HG03139 (cell line): Measurements from ENCODE around the gene RAB30.
A peak's percentile ranks its signal among the peaks of the same experiment; 100 is the strongest.

Experiments
- ATAC-seq: cut with Tn5 transposase; IDR thresholded peaks from one replicate; pipeline ENCODE4 v1.9.1; 2021; ENCODE audit not compliant: unreplicated experiment

RAB30 gene

DNA sequence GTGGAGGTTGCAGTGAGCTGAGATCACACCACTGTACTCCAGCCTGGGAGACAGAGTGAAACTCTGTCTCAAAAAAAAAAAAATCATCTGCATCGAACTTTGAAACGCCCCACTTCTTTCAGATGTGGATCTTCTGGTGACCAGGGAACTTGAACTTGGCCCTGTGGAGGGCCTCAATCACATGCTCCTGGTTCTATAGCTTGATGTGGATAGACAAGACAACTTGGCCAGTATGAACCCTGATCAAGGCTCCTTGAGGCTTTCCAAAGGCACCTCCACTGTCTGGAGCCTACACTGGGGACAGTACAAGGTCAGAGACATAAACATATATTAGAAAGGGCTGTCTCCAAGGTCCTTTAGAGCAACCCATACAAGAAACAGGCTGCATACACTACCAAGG lies 30.6 kb downstream of the RAB30 start:
- ATAC-seq: no peak

DNA sequence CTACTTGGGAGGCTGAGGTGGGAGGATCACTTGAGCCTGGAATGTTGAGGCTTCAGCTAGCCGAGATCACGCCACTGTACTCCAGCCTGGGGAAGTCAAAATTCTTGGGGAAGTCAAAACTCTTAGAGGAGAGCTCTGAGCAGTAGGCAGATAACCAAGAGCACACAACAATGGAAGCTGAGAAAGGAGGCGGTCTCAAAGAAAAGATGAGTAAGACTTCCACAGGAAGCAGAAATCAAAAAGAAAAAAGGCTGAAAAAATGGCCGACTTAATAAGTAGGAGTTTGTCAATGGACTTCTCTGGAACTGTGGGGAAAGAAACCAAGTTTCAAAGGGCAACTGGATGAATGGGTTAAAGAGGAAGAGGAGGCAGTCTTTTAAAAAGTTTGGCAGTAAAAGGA lies 32.1 kb downstream of the RAB30 start:
- ATAC-seq: no peak

DNA sequence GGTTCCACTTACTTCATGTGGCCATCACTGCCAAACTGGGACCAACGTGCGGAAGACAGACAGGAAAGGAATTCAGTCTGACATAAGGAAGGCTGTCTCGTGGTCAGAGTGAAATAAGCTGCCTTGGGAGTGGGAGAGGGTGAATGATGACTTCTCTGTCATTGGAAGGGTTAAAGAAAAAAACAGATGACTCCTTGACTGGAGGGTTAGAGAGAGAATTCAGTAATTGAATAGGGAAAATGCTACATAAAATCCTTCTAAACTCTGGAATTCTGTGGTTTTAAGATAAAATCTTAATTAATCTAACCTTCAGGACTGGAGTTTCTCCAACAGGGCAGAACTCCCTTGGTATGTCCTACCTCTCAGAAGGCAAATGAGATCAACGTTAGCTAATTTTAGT lies 33.8 kb downstream of the RAB30 start:
- ATAC-seq: no peak

DNA sequence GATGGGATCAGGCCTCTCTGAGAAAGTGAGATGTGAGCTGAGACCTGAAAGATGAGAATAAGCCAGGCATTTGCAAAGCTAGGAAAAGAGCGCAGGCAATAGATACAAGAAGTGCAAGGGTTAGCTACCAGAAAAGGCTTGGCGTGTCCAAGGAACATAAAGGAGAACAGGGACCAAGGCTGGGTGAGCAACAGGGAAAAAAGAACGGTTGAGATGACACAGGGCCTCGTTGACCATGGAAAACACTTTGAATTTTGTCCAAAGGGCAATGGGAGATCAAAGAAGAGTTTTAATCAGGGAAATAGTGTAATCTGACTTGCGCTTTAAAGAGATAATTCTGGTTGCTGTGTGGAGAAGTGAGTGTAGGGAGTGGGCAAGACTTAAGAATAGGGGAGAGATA lies 35.0 kb downstream of the RAB30 start:
- no peak for ATAC-seq

DNA sequence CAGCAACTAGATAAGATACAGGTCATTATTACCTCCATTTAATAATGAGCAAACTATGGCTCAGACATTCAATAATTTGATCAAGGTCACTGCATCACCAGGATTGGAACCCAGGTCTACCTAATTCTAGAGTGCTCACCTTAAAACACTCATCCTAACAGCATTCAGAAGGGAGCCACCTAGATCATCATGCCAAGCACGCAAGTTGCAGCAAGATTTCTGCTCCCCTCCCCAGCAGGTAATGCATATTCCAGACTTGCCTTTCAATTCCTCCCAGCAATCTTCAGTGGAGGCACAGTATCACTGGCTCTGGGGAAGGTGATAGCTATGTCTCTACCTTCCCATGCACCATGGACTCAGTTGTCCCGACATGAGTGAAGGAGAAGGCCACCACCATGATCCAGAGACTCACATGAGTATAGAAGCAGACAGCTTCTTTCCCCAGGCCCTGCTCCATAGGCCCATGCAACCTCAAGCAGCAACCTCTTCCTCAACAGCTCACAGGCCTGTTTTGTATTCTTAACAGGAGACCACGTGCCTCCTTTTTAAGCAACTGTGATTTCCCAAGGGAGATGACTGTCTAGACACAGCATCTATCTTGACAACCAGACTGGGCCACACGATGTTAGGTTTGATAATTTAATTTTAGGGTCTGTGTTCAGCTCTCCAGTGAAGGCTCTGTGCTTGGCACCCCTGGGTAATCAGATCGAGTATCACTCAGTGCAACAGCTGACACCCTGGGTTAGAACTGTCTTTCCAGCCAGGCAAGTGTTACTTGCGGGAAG lies 36.4 kb downstream of the RAB30 start:
- ATAC-seq: peak; percentile 60

DNA sequence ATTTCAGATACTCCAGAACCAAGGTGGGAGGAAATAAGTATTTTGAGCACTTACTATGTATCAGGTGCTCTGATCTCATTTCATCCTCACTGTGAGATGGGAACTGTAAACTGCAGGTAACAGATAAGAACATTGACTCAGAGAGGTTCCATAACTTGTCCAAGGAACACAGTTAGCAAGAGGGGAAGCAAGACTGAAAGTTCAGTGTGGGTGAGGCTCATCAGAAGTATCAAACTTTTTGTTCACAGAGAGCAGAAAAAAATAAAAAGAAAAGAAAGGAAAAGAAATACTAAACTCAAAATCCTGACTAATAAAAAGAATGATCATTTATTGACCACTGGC lies 37.1 kb downstream of the RAB30 start:
- no peak for ATAC-seq

DNA sequence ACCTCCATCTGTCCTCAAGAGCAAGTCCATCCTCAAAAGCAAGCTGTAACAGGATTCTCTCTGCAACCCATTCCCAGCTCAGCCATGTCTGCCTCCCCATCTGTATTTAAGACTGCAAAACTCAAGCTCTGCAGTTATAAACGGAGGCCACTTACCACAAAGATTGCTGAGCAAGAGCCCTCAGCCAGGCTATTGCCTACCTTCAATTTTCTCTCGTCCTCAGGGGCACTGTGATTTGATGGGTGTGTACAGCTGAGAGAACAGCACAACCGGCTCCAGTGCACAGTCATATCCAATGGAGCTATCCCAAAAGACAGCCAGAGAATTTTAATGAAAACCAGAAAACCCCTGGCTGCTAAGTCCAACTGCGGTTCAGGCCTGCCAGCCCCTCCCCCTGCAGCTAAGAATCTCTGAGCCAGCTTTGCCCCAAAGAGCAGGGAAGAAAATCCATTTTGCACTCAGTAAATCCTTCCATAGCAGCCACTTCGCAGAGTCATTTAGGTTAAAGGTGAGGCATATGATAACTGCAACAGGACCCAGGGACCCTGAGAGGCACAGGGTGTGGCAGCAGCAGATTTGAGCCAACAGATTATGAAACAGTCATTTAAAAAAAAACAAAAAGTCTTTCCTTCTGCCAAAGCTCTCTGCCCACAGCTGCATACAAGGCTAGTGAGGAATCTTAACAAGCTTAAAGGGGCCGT lies 37.6 kb downstream of the RAB30 start:
- no peak for ATAC-seq

DNA sequence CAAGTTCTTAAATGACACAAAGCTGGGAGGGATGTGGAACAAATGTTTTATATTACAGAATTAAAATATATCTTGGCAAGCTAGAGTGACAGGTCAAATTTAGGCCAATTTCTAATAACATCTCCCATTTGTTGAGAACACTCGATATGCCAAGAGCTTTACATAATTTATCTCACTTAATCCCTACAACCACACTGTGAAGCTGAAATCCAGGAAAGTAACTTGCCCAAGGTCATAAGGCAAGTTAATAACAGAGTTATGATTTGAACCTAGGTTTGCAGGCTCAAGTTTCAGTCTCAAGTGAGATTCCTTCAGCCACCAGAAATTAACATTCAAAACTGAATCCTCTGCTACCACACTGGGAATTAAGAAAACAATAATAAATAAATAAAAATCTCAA lies 38.3 kb downstream of the RAB30 start:
- no peak for ATAC-seq

DNA sequence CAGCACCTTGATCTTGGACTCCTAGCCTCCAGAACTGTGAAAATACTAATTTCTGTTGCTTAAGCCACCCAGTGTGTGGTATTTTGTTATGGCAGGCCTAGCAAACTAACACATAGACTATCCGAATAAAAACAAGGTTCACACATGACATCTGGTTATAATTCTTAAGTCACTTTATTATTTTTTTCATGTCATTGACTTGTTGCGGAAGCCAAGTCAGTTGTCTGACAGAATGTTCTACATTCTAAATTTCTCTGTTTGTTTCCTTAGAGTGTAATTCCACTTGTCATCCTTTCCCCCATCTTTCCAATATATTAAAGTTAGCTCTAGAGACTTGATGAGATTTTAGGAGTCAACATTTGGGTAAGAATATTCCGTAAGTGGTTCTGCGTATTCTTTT lies 40.6 kb downstream of the RAB30 start:
- no peak for ATAC-seq

DNA sequence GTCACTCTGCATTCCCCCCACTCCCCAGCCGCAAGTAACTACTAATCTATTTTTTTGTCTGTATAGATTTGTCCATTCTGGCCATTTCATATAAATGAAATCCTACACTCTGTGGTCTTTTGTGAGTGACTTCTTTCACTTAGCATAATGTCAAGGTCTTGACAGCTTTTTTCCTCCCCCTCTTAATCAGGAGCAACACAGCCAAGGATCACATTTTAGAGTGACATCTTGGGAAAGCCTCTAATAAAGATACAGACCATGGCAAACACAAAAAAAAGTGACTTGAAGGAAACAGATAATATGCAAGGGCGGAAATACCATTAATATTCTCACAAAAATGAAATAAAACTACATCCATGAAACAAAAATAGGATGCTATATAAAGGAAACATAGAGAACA lies 43.9 kb downstream of the RAB30 start:
- no peak for ATAC-seq

DNA sequence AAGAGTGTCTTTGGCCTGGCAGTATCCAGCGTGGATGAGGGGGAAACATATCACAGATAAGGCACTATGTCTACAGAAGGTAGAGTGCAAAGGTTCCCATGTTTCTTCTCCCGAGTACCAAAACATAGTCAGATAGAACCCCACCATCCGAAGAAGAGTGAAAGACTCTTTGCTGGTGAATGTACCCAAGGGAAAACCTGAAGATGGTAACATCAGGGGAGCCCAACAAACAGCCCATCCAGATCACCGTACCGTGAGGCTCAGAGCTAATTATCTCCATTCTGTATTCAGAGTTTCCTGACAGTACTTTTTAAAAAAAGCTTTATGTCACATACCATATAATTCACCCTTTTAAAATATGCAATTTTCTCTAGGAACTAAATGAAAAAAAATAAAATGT lies 44.4 kb downstream of the RAB30 start:
- ATAC-seq: no peak

DNA sequence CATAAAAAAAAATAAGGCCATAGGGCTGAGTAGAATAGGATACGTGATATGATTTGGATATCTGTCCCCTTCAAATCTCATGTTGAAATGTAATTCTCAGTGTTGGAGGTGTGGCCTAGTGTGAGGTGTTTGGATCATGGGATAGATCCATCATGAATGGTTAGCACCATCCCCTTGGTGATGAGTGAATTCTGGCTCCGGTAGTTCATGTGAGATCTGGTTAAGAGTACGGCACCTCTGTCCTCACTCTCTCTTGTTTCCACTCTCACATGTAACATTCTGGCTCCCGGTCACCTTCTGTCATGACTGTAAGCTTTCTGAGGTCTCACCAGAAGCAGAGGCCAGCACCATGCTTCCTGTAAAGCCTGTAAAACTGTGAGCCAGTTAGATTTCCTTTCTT lies 45.5 kb downstream of the RAB30 start:
- ATAC-seq: no peak

DNA sequence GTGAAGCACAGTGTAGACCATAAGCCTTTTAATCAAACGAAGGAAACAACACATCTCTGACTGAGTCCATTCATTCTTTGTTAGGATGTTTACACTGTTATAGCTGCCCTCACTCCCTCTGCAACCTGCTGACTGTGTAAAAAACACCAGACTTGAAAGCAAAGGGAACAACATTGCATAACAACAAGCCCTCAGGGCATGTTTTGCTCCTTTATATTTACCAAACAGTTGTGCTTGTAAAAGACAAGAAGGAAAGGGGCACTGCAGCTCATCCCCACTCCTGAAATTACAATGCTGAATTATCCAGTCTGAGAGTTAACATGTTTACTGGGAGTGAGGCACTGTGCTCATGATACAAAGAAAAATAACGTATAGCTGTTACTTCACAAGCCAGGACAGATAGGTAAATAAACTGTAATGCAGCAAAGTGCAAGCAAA lies 46.4 kb downstream of the RAB30 start:
- ATAC-seq: no peak

DNA sequence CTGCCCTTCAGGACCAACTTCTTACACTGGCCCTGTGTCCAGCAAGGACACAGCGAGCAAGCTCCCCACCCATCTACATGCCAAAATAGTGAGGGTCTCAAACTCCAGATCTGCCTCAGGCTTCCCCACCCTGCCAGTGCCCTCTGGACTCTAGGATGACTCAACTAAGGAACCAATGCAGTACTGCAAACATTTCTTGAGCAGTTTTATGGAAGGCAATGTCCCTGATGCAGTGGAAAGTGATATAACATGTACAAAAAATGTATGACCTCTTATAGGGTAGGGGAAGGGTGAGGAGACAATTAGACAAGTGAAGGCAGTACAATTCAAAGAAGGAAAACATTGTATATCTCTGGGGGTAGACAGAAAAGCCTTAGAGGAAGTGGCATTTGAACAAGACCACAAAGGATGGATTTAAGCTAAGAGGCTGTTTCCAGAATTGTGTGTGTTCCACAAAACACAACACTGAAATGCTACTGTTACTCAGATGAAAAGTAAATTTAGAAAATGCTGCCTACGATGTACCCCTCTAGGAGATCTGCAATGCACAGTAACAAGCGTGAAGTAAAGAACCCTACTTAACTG lies 47.3 kb downstream of the RAB30 start:
- ATAC-seq: no peak

DNA sequence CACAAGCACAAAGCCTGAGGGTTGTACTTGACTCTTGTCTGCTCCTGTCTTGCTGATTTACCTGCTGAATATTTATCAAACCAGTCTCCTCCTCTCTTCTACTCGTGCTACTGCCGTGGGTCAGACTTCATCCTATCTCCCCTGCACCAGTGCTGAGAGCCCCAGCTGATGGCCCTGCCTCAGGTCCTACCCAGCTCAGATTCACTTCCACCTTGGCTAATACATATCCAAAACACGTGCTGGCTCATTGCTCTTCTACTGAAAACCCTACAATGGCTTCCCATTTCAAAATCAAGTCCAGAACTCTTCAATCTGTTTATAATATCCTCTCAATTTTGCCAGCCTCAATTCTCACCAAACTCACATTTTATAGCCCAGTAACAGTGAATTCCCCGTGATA lies 48.3 kb downstream of the RAB30 start:
- ATAC-seq: no peak

DNA sequence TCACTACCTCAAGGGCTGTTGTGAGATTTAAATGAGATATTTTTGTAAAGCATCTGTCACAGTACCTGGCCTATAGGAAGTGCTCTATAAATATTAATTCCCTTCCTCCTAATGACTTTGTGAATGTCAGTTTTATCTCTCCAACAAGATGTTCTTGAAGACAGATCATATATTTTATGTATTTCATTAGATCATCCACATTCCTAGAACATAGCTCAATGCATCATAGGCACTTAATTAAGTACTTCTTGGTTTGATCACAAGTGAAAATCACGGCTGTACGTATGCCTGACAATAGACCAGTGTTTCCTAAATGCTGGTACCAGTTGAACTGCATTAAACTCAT lies 49.9 kb downstream of the RAB30 start:
- no peak for ATAC-seq

DNA sequence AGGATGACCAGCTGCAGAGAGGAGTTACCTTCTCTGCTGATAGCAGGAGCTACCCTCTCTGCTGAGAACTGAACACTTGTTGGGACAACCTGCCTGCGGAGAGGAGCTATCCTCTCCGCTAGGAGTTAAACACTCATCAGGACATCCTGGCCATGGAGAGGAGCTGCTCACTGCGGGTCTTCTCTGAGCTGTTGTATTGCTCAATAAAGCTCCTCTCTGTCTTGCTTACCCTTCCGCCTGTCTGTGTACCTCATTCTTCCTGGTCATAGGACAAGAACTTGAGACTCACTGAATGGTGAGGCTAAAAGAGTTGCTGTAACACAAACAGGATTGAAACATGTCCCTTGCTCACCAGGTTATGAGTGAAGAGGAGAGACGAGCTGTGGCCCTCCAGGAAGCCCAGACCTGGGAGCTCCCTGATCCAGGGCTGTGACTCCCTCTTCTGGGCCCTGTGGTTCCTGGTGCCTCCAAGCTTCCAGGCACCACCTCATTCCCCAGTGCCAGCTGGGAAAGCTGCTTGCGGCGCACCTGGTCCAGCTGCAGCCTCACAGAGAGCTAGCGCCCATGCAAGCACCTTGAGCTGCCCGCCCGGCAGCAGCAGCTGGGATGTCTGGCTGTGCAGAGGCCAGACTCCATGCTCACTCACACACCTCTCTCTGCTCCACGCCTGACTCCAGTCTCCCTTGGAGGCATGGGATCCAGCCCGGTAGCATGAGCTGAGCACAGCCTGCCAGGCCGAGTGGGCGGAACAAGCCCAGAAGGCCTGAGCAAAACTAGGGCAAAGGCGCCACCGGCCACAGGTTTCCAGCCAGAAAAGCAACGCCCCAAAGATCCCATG lies 50.5 kb downstream of the RAB30 start:
- no peak for ATAC-seq

DNA sequence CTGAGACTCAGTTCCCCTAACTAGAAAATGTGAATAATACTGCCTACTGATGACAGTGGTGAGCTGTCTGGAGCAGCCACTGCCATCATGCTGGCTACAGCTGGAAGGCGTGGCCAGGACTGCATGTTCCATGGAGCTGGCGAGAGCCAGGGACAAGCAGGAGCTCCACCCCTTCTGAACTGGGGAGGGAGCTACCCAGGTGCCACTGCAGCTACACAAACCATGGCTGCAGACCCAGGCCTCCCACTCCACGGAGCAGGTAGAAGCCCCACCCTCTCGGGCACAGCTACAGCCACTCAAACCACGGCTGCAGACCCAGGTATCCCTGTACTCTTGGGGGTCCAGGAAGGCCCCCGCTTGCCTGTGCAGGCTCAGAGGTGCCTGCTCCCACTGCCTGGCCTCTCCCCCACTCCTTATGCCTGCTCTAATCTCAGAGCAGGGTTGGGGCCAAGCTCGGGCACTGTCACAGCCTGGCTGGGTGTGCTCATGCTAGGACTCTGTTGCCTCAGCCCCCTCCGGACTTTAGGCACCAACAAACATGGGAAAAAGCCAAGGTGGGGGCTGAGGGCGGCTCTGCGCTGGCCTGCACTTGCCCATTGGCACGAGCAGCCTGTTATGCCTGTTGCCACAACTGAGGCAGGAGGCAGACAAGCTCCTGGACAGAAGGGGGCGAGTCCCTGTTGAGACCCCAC lies 51.7 kb downstream of the RAB30 start:
- ATAC-seq: no peak

DNA sequence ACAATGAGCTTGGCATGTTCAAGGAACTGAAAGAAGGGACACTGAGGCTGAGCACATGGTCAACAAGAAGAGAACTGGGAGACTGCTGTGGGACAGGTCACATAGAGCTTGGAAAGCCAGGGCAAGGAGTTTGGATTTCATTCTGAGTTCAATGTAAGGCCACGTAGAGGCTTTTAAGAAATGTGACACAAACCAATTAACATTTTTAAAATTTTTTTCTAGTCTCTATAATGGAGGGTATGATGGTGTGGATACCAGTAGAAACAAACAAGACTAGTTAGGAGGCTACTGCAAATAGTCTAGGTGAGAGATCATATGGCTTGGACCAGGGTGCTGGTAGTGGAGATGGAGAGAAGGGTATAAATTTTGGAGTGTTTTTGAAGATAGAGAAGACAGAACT lies 56.7 kb downstream of the RAB30 start:
- ATAC-seq: no peak

DNA sequence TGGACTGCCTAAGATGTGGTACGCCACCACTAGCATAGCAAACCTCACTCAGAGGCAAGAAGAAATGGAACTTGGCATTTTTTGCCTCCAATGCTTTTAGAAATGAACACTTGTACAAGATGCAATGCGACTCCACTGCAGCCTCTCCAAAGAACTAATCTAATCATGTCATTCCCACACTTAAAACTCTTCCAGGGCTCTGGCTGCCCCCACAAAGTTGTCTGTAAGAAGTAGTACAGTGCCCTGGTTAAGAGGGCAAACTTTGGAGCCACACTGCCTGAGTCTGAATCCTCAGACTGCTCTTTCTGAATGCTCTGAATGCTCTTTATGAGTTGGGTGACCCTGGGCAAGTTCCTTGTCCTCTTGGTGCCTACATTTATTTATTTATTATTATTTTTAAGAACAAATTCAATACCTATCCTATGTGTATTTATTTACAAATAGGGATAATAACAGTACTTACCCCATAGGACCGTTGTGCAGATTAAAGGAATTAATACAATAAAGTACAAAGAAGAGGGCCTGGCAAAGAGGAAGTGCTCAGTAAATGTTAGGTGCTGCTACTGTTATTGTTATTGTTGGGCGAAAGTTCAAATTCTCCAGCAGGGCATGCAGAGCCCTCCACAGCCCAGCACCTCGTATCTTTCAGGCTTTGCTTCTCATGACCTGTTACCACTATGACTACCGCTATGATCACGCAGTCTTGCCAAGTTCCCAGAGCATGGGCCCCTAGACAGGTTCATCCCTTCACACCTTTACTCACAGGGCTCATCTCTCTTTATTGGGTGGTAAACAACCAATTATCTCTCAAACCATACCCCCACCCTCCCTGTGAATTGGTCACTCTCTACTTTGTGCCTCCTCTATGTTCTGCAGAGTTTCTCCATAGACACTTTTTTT lies 59.3 kb downstream of the RAB30 start:
- ATAC-seq: no peak
